Activated naive CD4-positive, alpha-beta T cell (primary cell): ENCODE measurements around the gene KRTAP9-8.
"Not testable (repeated sequence)": the region's sequence is repeated elsewhere in the genome, so short reads cannot be mapped to it uniquely, and the experiment has no call there.

ENCODE experiments used
- DNase-seq, 4 experiments: peaks; one replicate each; lab custom pipeline; 2025; lab: John Stamatoyannopoulos, UW

KRTAP9-8 gene, protein sequence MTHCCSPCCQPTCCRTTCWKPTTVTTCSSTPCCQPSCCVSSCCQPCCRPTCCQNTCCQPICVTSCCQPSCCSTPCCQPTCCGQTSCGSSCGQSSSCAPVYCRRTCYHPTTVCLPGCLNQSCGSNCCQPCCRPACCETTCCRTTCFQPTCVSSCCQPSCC

DNA sequence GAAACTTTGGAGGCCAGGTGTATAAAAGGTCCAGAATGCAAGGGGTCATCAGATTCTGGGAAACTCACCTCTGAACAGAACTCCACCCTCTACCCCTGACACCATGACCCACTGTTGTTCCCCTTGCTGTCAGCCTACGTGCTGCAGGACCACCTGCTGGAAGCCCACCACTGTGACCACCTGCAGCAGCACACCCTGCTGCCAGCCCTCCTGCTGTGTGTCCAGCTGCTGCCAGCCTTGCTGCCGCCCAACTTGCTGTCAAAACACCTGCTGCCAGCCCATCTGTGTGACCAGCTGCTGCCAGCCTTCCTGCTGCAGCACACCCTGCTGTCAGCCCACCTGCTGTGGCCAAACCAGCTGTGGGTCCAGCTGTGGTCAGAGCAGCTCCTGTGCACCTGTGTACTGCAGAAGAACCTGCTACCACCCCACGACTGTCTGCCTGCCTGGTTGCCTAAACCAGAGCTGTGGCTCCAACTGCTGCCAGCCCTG is at the start of gene KRTAP9-8:
Gene KRTAP9-8, plus strand, starts transcription at position 51 of the 489 bp plus-strand sequence. Its CDS starts 53 bp downstream, at position 104.
- DNase-seq = not testable (repeated sequence)

DNA sequence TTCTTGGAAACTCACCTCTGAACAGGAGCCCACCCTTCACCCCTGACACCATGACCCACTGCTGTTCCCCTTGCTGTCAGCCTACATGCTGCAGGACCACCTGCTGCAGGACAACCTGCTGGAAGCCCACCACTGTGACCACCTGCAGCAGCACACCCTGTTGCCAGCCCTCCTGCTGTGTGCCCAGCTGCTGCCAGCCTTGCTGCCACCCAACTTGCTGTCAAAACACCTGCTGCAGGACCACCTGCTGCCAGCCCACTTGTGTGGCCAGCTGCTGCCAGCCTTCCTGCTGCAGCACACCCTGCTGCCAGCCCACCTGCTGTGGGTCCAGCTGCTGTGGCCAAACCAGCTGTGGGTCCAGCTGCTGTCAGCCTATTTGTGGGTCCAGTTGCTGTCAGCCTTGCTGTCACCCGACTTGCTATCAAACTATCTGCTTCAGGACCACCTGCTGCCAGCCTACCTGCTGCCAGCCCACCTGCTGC is 47.9 kb upstream of the KRTAP9-8 start, which contains the start of gene KRTAP9-1:
Gene KRTAP9-1, plus strand, starts transcription at position 51 of the 482 bp plus-strand sequence. Its CDS starts 0 bp downstream, at position 51.
- DNase-seq = not testable (repeated sequence)

DNA sequence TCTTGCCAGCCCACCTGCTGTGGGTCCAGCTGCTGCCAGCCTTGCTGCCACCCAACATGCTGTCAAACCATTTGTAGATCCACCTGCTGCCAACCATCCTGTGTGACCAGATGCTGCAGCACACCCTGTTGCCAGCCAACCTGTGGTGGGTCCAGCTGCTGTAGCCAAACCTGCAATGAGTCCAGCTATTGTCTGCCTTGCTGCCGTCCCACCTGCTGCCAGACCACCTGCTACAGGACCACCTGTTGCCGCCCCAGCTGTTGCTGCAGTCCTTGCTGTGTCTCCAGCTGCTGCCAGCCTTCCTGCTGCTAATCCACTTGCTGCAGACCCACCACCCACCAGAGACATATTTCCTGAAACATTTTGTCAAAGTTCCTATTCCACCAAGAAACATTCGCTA is 47.5 kb upstream of the KRTAP9-8 start:
- DNase-seq = no peak

DNA sequence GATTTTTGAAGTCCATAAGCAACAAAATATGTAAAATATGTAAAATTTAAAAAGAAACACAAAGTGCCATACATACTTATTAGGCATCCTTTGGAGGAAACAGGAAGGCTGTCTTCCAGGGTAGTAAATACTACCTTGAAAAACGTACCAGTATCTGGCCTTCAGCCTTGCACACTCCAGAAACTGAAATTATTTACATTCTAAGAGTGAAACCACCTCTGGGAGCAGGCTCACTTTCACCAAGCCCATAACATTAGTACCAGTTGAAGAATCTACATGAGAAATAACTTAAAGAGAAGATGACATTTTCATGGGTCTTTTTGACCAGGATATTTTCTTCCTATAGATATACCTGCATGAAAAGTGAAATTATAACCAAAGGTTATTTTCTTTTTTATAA is 41.7 kb upstream of the KRTAP9-8 start:
- no peak for DNase-seq

DNA sequence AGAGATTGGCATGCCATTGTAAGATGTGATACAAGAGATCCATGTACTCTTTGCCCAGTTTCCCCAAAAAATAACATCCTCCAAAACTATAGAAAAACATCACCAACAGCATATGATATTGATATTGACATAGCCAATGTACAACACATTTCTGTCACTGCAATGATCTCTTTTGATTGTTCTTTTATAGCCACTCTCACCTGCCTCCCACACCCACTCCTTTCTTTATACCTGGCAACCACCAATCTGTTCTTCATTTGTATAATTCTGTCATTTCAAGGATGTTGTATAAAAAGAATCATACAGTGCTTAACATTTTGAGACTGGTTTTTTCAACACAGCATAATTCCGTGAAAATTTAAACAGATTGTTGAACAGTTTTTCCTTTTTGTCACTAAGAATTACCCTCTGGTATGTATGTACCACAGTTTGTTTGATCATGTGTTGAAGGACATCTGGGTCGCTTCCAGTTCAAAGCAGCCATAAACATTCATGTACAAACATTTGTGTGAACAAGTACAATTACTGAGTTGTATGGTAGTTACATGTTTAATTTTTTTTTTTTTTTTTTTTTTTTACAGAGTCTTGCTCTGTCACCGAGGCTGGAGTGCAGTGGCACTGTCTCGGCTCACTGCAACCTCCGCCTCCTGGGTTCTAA is 38.2 kb upstream of the KRTAP9-8 start:
- DNase-seq = no peak

DNA sequence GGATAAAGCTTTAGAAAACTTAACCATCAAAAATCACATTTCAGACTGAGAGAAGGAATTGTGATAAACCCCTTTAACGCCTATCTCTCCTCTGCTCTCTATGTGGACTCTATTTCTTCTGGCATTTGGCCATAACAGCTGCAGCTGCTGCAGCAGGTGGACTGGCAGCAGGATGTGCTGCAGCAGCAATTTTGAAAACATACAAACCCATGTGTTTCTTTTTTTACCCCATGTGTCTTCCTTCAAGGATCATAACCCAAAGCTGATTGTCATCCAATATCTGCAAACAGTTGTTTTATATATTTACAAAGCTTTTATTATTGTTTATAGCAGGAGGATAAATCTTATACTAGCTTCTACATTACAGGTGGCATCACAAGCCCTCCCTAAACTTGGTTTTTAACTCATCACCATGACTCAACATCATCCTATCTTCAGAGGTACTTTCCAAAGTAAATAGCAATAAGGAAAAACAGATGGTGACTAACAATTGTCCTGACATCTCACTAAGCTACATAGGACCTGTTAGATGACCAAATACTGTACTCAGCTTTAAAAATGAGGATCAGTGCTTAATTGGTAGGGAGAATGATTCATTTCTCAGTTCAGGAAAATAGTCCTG is 25.8 kb upstream of the KRTAP9-8 start:
- DNase-seq = no peak

DNA sequence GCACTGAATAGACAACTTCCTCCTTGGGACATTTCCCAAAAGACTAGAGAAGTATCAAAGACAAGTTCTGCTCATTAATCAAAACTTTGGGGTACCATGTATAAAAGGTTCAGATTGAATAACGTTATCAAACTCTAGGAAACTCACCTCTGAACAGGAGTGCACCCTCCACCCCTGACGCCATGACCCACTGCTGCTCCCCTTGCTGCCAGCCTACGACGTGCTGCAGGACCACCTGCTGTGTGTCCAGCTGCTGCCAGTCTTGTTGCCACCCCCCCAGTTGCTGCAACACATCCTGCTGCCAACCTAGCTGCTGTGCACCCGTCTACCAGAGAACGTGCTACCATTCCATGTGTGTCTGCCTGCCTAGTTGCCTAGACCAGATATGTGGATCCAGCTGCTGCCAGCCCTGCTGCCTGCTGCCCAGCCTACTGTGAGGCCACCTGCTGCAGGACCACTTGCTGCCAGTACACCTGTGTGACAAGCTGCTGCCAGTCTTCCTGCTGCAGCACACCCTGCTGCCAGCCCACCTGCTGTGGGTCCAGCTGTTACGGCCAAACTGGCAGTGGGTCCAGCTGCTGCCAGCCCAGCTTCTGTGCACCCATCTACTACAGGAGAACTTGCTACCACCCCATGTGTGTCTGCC is 25.2 kb upstream of the KRTAP9-8 start:
- no peak for DNase-seq

DNA sequence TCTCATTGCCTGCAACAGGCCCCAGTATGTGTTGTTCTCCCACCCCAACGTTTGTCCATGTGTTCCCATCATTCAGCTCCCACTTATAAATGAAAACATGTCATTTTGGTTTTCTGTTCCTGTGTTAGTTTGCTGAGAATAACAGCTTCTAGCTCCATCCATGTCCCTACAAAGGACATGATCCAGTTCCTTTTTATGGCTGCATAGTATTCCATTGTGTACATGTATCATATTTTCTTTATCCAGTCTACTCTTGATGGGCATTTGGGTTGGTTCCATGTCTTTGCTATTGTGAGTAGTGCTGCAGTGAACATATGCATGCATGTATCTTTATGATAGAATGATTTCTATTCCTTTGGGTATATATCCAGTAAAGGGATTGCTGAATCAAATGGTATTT is 22.1 kb upstream of the KRTAP9-8 start:
- no peak for DNase-seq

DNA sequence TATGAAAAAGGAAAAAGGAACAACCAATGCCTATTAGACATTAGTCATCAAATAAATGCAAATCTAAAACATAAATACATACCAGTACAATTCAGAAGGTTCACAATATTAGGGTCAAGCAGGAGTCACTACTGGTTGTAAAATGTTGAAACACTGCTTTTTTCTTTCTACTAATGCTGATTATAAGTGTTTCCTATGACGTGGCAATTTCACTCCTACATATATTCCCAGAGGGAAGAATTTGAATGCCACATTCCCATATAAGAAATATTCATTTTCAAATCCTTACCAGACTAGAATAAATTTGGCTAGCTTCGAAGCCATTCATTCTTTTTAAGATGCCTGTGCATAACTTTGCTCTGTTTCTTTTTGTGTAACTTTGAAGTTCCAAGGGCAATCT is 14.0 kb upstream of the KRTAP9-8 start:
- DNase-seq = no peak

DNA sequence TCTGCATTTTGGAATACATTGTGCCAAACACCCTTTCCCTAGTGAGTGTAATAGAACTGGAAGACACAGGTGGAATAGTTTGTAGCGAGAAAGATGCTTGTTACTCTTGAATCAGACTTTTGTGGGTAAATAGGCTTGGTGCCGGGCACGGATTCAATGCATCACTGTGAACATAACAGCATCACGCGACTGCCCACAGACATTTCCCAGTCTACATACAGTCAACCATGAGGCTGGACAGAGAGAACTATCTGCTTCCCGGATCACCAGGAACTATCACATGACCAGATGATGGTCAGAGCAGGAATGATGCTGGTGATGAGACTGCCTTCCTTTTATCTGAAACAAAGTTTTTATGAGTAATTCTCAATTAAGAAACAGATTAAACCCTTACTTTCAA is 11.7 kb upstream of the KRTAP9-8 start:
- no peak for DNase-seq

DNA sequence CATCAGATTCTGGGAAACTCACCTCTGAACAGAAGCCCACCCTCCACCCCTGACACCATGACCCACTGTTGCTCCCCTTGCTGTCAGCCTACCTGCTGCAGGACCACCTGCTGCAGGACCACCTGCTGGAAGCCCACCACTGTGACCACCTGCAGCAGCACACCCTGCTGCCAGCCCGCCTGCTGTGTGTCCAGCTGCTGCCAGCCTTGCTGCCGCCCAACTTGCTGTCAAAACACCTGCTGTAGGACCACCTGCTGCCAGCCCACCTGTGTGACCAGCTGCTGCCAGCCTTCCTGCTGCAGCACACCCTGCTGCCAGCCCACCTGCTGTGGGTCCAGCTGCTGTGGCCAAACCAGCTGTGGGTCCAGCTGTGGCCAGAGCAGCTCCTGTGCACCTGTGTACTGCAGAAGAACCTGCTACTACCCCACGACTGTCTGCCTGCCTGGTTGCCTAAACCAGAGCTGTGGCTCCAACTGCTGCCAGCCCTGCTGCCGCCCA is 11.2 kb upstream of the KRTAP9-8 start, which contains the start of gene KRTAP9-2:
Gene KRTAP9-2, plus strand, starts transcription at position 51 of the 498 bp plus-strand sequence. Its CDS starts 7 bp downstream, at position 58.
- DNase-seq = not testable (repeated sequence)

DNA sequence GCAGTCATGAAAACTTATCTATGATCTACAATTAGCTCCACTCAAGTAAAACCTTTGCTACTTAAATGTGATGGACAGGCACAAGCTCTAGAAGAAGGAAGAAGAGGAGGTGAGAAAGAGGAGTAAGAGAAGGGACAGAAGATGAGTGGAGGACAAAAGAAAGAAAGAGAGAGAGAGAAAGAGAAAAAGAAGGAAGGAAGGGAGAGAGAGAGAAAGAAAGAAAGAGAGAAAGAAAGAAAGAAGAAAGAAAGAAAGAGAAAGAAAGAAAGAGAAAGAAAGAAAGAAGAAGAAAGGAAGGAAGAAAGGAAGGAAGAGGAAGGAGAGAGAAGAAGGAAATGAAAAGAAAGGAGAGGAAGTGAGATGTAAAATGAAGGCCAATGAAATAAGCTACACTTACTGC is 7.7 kb upstream of the KRTAP9-8 start:
- no peak for DNase-seq

DNA sequence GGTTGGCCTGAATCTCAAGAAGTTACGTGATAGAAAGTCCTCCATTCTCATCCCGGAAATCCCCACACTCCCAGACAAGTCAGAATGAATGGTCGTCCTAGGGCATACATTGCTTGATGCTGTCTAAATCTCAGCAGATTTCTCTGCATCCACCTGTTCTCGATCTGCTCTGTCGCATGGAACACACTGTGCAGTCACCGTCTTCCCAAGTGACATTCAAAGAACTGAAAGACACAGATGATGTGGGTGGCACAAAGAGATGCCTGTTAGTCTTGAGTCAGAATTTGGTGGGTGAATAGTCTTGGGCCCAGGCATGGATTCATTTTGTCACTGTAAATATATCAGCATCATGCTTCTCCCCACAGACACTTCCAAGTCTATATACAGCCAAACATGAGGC is 6.1 kb upstream of the KRTAP9-8 start:
- DNase-seq = no peak

DNA sequence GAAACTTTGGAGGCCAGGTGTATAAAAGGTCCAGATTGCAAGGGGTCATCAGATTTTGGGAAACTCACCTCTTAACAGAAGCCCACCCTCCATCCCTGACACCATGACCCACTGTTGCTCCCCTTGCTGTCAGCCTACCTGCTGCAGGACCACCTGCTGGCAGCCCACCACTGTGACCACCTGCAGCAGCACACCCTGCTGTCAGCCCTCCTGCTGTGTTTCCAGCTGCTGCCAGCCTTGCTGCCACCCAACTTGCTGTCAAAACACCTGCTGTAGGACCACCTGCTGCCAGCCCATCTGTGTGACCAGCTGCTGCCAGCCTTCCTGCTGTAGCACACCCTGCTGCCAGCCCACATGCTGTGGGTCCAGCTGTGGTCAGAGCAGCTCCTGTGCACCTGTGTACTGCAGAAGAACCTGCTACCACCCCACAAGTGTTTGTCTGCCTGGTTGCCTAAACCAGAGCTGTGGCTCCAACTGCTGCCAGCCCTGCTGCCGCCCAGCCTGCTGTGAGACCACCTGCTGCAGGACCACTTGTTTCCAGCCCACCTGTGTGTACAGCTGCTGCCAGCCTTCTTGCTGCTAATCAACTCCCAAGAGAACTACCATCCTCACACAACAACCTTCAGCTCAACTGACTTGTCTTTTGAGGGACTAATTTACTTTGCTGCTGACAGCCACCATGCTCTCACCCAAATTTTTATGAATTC is 5.2 kb upstream of the KRTAP9-8 start, which contains the start of gene KRTAP9-3:
Gene KRTAP9-3, plus strand, starts transcription at position 51 of the 707 bp plus-strand sequence. Its CDS starts 53 bp downstream, at position 104.
- not testable (repeated sequence) for DNase-seq

DNA sequence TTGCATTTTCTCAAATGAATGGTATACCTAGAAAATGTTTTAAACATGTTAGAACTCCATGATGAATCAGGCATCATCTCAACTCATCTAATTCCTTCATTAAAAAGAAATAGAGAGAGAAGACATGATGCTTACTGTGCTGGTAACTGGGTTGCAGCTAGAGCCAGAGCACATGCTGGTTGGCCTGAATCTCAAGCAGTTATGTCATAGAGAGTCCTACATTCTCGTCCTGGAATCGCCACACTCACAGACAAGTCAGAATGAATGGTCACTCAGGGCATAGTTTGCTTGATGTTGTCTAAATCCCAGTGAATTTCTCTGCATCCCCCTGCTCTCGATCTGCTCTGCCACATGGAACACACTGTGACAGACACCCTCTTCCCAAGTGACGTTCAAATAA is 683 bp upstream of the KRTAP9-8 start:
- not testable (repeated sequence) for DNase-seq

DNA sequence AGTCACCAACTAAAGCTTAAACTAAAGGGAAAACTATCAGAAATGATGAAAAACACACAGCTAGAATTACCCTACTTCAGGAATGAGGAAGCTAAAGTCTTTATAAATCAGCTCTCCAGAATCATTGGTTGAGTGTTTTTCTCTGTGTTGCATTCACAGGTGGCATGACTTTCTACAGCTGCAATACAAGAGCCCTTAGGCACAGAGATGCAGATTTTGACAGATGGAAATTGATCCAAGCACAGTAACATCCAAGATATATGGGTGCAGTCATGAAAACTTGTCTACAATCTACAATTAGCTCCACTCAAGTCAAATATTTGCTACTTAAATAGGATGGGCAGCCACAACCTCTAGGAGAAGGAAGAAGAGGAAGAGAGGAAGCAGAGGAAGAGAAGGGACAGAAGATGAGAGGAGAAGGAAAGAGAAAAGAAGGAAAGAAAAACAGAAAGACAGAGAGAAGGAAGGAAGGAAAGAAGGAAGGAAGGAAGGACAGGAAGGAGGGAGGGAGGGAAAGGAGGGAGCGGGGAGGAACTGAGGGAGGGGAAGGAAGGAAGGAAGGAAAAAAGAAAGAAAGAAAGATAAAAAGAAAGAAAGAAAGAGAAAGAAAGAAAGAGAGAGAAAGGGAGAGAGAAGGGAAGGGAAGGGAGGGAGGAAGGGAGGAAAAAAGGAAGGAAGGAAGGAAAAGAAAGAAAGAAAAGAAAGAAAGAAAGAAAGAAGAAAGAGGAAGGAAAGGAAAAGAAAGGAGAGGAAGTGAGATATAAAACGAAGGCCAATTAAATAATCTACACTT is 9.4 kb downstream of the KRTAP9-8 start:
- not testable (repeated sequence) for DNase-seq

DNA sequence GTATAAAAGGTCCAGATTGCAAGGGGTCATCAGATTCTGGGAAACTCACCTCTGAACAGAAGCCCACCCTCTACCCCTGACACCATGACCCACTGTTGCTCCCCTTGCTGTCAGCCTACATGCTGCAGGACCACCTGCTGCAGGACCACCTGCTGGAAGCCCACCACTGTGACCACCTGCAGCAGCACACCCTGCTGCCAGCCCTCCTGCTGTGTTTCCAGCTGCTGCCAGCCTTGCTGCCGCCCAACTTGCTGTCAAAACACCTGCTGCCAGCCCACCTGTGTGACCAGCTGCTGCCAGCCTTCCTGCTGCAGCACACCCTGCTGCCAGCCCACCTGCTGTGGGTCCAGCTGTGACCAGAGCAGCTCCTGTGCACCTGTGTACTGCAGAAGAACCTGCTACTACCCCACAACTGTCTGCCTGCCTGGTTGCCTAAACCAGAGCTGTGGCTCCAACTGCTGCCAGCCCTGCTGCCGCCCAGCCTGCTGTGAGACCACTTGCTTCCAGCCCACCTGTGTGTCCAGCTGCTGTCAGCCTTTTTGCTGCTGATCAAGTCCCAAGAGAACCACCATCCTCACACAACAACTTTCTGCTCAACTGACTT is 11.9 kb downstream of the KRTAP9-8 start, which contains the start of gene KRTAP9-4:
Gene KRTAP9-4, plus strand, starts transcription at position 51 of the 604 bp plus-strand sequence. Its CDS starts 34 bp downstream, at position 85.
- not testable (repeated sequence) for DNase-seq

DNA sequence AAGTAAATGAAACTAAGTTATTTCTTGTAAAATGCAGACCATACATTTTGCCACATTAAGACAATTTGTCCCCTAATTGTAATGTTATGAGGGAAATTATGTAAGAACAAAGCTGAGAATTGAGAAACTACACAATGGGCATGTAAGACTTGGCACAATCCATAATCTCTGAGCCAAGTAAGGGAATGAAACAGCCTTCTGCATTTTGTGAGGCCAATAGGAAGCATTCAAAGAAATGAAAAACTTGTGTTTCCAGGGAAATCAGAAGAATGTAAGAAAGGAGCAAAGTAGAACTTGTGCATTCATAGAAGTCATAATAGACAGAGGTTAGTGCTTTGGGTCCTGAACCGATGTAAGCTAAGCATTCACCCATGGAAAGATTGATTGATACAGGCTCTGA is 13.5 kb downstream of the KRTAP9-8 start:
- DNase-seq = no peak

DNA sequence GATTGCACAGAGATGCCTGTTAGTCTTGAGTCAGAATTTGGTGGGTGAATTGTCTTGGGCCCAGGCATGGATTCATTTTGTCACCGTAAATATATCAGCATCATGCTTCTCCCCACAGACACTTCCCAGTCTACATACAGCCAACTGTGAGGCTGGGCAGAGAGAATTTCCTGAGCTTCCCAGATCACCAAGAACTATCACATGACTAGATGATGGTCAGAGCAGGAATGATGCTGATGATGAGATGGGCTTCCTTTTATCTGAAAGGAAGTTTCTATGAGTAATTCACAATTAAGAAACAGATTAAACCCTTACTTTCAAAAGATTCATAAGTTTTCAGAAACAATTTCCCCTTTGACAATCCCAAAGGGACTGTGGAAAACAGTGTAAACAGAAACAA is 17.1 kb downstream of the KRTAP9-8 start:
- no peak for DNase-seq
